Transverse colon (tissue), 3 donors: ENCODE results near the gene FBXO36.

Source experiments
- POLR2A ChIP-seq: fragments of 450-650 bp; IDR thresholded peaks from one replicate; pipeline ENCODE4 v1.6.1; 2016; ENCODE audit warnings: antibody characterized with exemption, mild to moderate bottlenecking, moderate library complexity
- TF ChIP-seq, protein P1 (sequence below), 5 experiments: fragments of 200-600 bp in 3 of 5; fragments of 450-650 bp in 2 of 5; sonication (generic) in 3 of 5; IDR thresholded peaks; 1 replicate in 2 of 5; 2 replicates in 3 of 5; pipeline ENCODE4 v1.5.1; 2016 to 2017; ENCODE audit warnings: antibody characterized with exemption in 5 of 5, inconsistent platforms in 3 of 5, mild to moderate bottlenecking in 2 of 5, moderate library complexity in 1 of 5

DNA sequence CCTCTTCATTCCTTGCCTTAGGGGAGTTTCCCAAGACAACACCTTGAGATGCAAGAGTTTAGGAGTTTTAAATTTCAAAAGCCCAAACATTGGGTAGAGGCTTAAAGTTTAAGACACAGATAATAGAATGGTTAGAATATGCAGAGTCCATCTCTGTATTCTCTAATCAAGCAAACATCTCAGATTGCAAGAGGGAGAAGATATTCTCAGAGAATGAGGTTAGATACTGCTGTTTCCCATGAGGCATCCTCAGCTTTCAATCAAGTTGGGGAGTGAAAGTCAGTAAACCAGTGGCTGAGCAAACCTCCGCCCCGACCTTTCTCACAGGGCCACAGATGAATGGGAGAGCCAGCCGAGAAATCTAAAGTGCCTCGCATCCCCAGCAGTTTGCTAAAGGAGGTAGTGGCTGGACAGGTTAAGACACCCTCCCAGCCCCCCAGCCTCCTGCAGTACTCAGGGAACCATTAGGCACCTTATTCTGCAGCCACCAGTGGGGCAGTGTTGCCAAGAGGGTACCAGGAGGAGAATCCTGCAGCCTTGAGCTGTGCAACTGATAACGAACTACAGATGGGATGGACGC, 30.0 kb downstream of the FBXO36 start:
- TF ChIP-seq, protein P1, sequence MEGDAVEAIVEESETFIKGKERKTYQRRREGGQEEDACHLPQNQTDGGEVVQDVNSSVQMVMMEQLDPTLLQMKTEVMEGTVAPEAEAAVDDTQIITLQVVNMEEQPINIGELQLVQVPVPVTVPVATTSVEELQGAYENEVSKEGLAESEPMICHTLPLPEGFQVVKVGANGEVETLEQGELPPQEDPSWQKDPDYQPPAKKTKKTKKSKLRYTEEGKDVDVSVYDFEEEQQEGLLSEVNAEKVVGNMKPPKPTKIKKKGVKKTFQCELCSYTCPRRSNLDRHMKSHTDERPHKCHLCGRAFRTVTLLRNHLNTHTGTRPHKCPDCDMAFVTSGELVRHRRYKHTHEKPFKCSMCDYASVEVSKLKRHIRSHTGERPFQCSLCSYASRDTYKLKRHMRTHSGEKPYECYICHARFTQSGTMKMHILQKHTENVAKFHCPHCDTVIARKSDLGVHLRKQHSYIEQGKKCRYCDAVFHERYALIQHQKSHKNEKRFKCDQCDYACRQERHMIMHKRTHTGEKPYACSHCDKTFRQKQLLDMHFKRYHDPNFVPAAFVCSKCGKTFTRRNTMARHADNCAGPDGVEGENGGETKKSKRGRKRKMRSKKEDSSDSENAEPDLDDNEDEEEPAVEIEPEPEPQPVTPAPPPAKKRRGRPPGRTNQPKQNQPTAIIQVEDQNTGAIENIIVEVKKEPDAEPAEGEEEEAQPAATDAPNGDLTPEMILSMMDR (IDR thresholded peaks at IDR 0.05): no peak
- TF ChIP-seq POLR2A: no peak
